Esophagus squamous epithelium (tissue), 5 donors: Measurements from ENCODE around the gene RASSF5. TPM values are rescaled to one million over a fixed set of nuclear protein-coding genes. Genes with fewer than 3 reads are reported as not detected.

Experiments used
- DNase-seq: peaks from one replicate; lab custom pipeline; 2025; lab: John Stamatoyannopoulos, UW
- H3K27ac ChIP-seq, 4 donors: fragments of 200-600 bp; sonication (generic); one replicate each; pipeline ENCODE4 v1.5.1; 2016 to 2019; ENCODE audit warnings: mild to moderate bottlenecking in 1 of 4
- H3K27me3 ChIP-seq, 4 donors: fragments of 200-600 bp; sonication (generic); 1 replicate in 3 of 4; 2 replicates in 1 of 4; pipeline versions ENCODE4 v1.5.1 to v1.6.0; 2017 to 2021; ENCODE audit warnings: antibody characterized with exemption in 1 of 4
- H3K36me3 ChIP-seq, 3 donors: fragments of 200-600 bp; sonication (generic); one replicate each; pipeline ENCODE4 v1.5.1; 2016 to 2019
- H3K4me1 ChIP-seq, 3 donors: fragments of 200-600 bp; sonication (generic); one replicate each; pipeline ENCODE4 v1.5.1; 2017 to 2019
- H3K4me3 ChIP-seq, 4 donors: fragments of 200-600 bp; sonication (generic); 1 replicate in 3 of 4; 2 replicates in 1 of 4; pipeline ENCODE4 v1.5.1; 2016 to 2019; ENCODE audit warnings: mild to moderate bottlenecking in 2 of 4, moderate library complexity in 1 of 4
- H3K9me3 ChIP-seq, 3 donors: fragments of 200-600 bp; sonication (generic); one replicate each; pipeline ENCODE4 v1.5.1; 2016 to 2019
- CTCF ChIP-seq, 6 experiments: fragments of 450-650 bp in 4 of 6; fragments of 200-600 bp in 2 of 6; sonication (generic) in 2 of 6; IDR thresholded peaks; one replicate each; pipeline ENCODE4 v1.5.1; 2016 to 2019; ENCODE audit warnings: antibody characterized with exemption in 6 of 6, mild to moderate bottlenecking in 4 of 6, moderate library complexity in 4 of 6
- POLR2A ChIP-seq, 4 donors: fragments of 450-650 bp; IDR thresholded peaks; one replicate each; pipeline ENCODE4 v1.6.1; 2017; ENCODE audit warnings: antibody characterized with exemption in 4 of 4, mild to moderate bottlenecking in 4 of 4, moderate library complexity in 3 of 4
- WGBS, 2 donors: methylation state at CpG; one replicate each; pipeline ENCODE4 v1.1.5; 2018; 5-methylcytosine and 5-hydroxymethylcytosine counted together
- intact Hi-C: fragments of 100-400 bp; cut with DNase I; formaldehyde crosslinking; loops from one replicate; pipeline ENCODE4 v1.15.0; 2022
- total RNA-seq, 4 donors: library from RNA; depleted of rRNA; stranded (reverse); fragments of >200 nt; gene quantifications; one replicate each; pipeline ENCODE4 v1.1.0, GENCODE V29; 2016
- donor health status: DM: yes; HTN: yes; CAD: no.

RASSF5 gene
- total RNA-seq, 4 donors from 2014 or later: 29.2 to 85.3 (median 35.1) TPM

GRCh38 chr1:206586501-206587445 is 79.4 kb downstream of the RASSF5 start:
- peak overlapping the region; percentile 85 to 89 (median 88) for H3K27ac ChIP-seq
- no peak for DNase-seq
- no peaks in the 10 kb centered on the region for H3K9me3 ChIP-seq
- H3K36me3 ChIP-seq: peaks cover 5 to 69% (median 9%) of the 10 kb centered on the region in 3 donors
- WGBS, 2 donors: 36 to 45% methylated on average over 12 to 13 of the region's 13 CpGs
- intact Hi-C loops: no loop called here
- no peaks in the 10 kb centered on the region for H3K27me3 ChIP-seq
- H3K4me3 ChIP-seq: no peak overlapping the region
- TF ChIP-seq POLR2A (IDR thresholded peaks at IDR 0.05) (no peak), CTCF (IDR thresholded peaks at IDR 0.05) (no peak)
- peaks cover 70 to 100% (median 81%) of the 10 kb centered on the region in 3 donors for H3K4me1 ChIP-seq

GRCh38 chr1:206587904-206588303 is 80.6 kb downstream of the RASSF5 start:
- H3K9me3 ChIP-seq: no peaks in the 10 kb centered on the region
- no peak for DNase-seq
- no peaks in the 10 kb centered on the region for H3K27me3 ChIP-seq
- H3K4me1 ChIP-seq: peaks cover 70 to 100% (median 89%) of the 10 kb centered on the region in 3 donors
- intact Hi-C loops: no loop called here
- H3K27ac ChIP-seq: peak overlapping the region; percentile 85 to 89 (median 88)
- TF ChIP-seq CTCF (IDR thresholded peaks at IDR 0.05) (no peak), POLR2A (IDR thresholded peaks at IDR 0.05) (no peak)
- H3K4me3 ChIP-seq: no peak overlapping the region
- 67 to 87% methylated on average over 4 to 12 of the region's 14 CpGs for WGBS, 2 donors
- H3K36me3 ChIP-seq: peaks cover 8 to 80% (median 9%) of the 10 kb centered on the region in 3 donors

- no peaks in the 10 kb centered on the region for H3K27me3 ChIP-seq
- TF ChIP-seq POLR2A (IDR thresholded peaks at IDR 0.05) (no peak), CTCF (IDR thresholded peaks at IDR 0.05) (no peak)
- peaks cover 70 to 99% (median 84%) of the 10 kb centered on the region in 3 donors for H3K4me1 ChIP-seq
- H3K27ac ChIP-seq: peak overlapping the region; percentile 85 to 89 (median 88)
- no peaks in the 10 kb centered on the region for H3K9me3 ChIP-seq
- peaks cover 11 to 86% (median 12%) of the 10 kb centered on the region in 3 donors for H3K36me3 ChIP-seq
- DNase-seq: no peak
- intact Hi-C loops: no loop called here
- 58 to 72% methylated on average over 6 of the region's 6 CpGs for WGBS, 2 donors
- no peak overlapping the region for H3K4me3 ChIP-seq
Observed at GRCh38 chr1:206588492-206588891, 81.2 kb downstream of the RASSF5 start.

- no peak for TF ChIP-seq CTCF (IDR thresholded peaks at IDR 0.05)
- no peak for TF ChIP-seq POLR2A (IDR thresholded peaks at IDR 0.05)
- intact Hi-C loops: no loop called here
- WGBS, 2 donors: 50 to 63% methylated on average over 7 of the region's 7 CpGs
- H3K4me3 ChIP-seq: no peak overlapping the region
- no peak for DNase-seq
- H3K27me3 ChIP-seq: no peaks in the 10 kb centered on the region
- H3K36me3 ChIP-seq: peaks cover 12 to 89% (median 14%) of the 10 kb centered on the region in 3 donors
- H3K9me3 ChIP-seq: no peaks in the 10 kb centered on the region
- H3K4me1 ChIP-seq: peaks cover 65 to 92% (median 78%) of the 10 kb centered on the region in 3 donors
- H3K27ac ChIP-seq: peak overlapping the region; percentile 85 to 89 (median 88)
Observed at GRCh38 chr1:206589206-206589605, 81.9 kb downstream of the RASSF5 start.
